ENCODE results near the gene CLIC5.

The CLIC5 gene

GRCh38 chr6:45966340-45966739 is 49.3 kb downstream of the CLIC5 start:
- H3K4me3 ChIP-seq (ENCODE audit: low read depth, low read length), result no peak overlapping the region
- in situ Hi-C loops (cut with HindIII; ENCODE audit: low sequenced_read_pairs), result no loop called here
- TF ChIP-seq CTCF (IDR thresholded peaks at IDR 0.05; ENCODE audit: low read depth, low read length), result no peak
- no peak for DNase-seq (ENCODE audit: low read depth, low spot score)

- TF ChIP-seq CTCF (IDR thresholded peaks at IDR 0.05; ENCODE audit: low read depth, low read length), result no peak
- in situ Hi-C loops (cut with HindIII; ENCODE audit: low sequenced_read_pairs), result no loop called here
- DNase-seq (ENCODE audit: low read depth, low spot score), result peak; percentile 60
- H3K4me3 ChIP-seq (ENCODE audit: low read depth, low read length), result no peak overlapping the region
Observed at GRCh38 chr6:45965792-45966191, 49.9 kb downstream of the CLIC5 start.

- H3K4me3 ChIP-seq (ENCODE audit: low read depth, low read length), result no peak overlapping the region
- TF ChIP-seq CTCF (IDR thresholded peaks at IDR 0.05; ENCODE audit: low read depth, low read length), result no peak
- peak; percentile 46 for DNase-seq (ENCODE audit: low read depth, low spot score)
- in situ Hi-C loops (cut with HindIII; ENCODE audit: low sequenced_read_pairs), result no loop called here
Observed at GRCh38 chr6:45965007-45965406, 50.7 kb downstream of the CLIC5 start.

GRCh38 chr6:45964300-45964699 is 51.4 kb downstream of the CLIC5 start:
- in situ Hi-C loops (cut with HindIII; ENCODE audit: low sequenced_read_pairs), result no loop called here
- no peak for TF ChIP-seq CTCF (IDR thresholded peaks at IDR 0.05; ENCODE audit: low read depth, low read length)
- no peak overlapping the region for H3K4me3 ChIP-seq (ENCODE audit: low read depth, low read length)
- no peak for DNase-seq (ENCODE audit: low read depth, low spot score)

GRCh38 chr6:45963896-45964295 is 51.8 kb downstream of the CLIC5 start:
- TF ChIP-seq CTCF (IDR thresholded peaks at IDR 0.05; ENCODE audit: low read depth, low read length), result no peak
- in situ Hi-C loops (cut with HindIII; ENCODE audit: low sequenced_read_pairs), result no loop called here
- no peak for DNase-seq (ENCODE audit: low read depth, low spot score)
- no peak overlapping the region for H3K4me3 ChIP-seq (ENCODE audit: low read depth, low read length)

GRCh38 chr6:45961125-45961524 is 54.5 kb downstream of the CLIC5 start:
- in situ Hi-C loops (cut with HindIII; ENCODE audit: low sequenced_read_pairs), result no loop called here
- no peak for DNase-seq (ENCODE audit: low read depth, low spot score)
- no peak for TF ChIP-seq CTCF (IDR thresholded peaks at IDR 0.05; ENCODE audit: low read depth, low read length)
- H3K4me3 ChIP-seq (ENCODE audit: low read depth, low read length), result no peak overlapping the region

All from astrocyte of the spinal cord (primary cell).